SU-DHL-6 (cell line): Measurements from ENCODE around the gene TMEM131.

Experiments
- H2AFZ ChIP-seq: fragments of 200-600 bp; sonication (generic); 2 replicates; pipeline ENCODE4 v1.6.1; 2014; ENCODE audit warnings: low read depth, mild to moderate bottlenecking, moderate library complexity, mixed read lengths, antibody characterized with exemption, low read length; ENCODE audit not compliant: severe bottlenecking
- H3F3A ChIP-seq: fragments of 200-600 bp; shearing (Covaris generic); 2 replicates; pipeline ENCODE4 v1.6.0; 2016; ENCODE audit warnings: antibody characterized with exemption, mild to moderate bottlenecking; ENCODE audit not compliant: insufficient read depth
- H3K27ac ChIP-seq: fragments of 200-600 bp; sonication (generic); 2 replicates; pipeline ENCODE4 v1.5.1; 2016; ENCODE audit warnings: low read depth, mild to moderate bottlenecking, low read length, moderate library complexity, mixed read lengths
- H3K27me3 ChIP-seq: fragments of 200-600 bp; sonication (generic), shearing (Covaris generic); 2 replicates; pipeline ENCODE4 v1.6.0; 2014; ENCODE audit warnings: mild to moderate bottlenecking, low read length
- H3K36me3 ChIP-seq: fragments of 200-600 bp; sonication (generic); 2 replicates; pipeline ENCODE4 v1.6.1; 2014; ENCODE audit warnings: mild to moderate bottlenecking, low read length, mixed read lengths
- H3K4me2 ChIP-seq: fragments of 300-600, 200-600 bp; shearing (Covaris generic), sonication (generic); 2 replicates; pipeline ENCODE4 v1.6.0; 2014; ENCODE audit warnings: low read length, low read depth, mild to moderate bottlenecking; ENCODE audit not compliant: poor library complexity, severe bottlenecking
- H3K4me3 ChIP-seq: fragments of 200-600 bp; sonication (generic); 2 replicates; pipeline ENCODE4 v1.5.1; 2014; ENCODE audit warnings: antibody characterized with exemption, low read length, mild to moderate bottlenecking, mixed read lengths; ENCODE audit not compliant: insufficient read depth, poor library complexity, severe bottlenecking
- H3K79me2 ChIP-seq: fragments of 200-600 bp; sonication (generic); 2 replicates; pipeline ENCODE4 v1.6.1; 2014; ENCODE audit warnings: mild to moderate bottlenecking, low read length, moderate library complexity; ENCODE audit not compliant: insufficient read depth
- H3K9ac ChIP-seq: fragments of 200-600 bp; sonication (generic); 2 replicates; pipeline ENCODE4 v1.7.0; 2014; ENCODE audit warnings: mild to moderate bottlenecking, low read length
- H3K9me2 ChIP-seq: fragments of 200-600 bp; sonication (generic); replicated peaks from 2 replicates; pipeline ENCODE4 v1.6.1; 2014; ENCODE audit warnings: low read length; ENCODE audit not compliant: insufficient read depth
- H3K9me3 ChIP-seq: fragments of 200-600 bp; sonication (generic); 2 replicates; pipeline ENCODE4 v1.6.1; 2014; ENCODE audit warnings: low read length, mixed read lengths; ENCODE audit not compliant: insufficient read depth
- H4K20me1 ChIP-seq: fragments of 200-600 bp; sonication (generic); 2 replicates; pipeline ENCODE4 v1.6.1; 2014; ENCODE audit warnings: low read depth, mild to moderate bottlenecking, antibody characterized with exemption, low read length, moderate library complexity, mixed read lengths
- EZH2phosphoT487 ChIP-seq: fragments of 200-600 bp; sonication (generic), shearing (Covaris generic); conservative IDR thresholded peaks from 2 replicates; pipeline ENCODE4 v1.6.1; 2018; ENCODE audit warnings: mild to moderate bottlenecking, antibody characterized with exemption, low read length, moderate library complexity, mixed read lengths
- TF ChIP-seq, protein P1 (sequence below): fragments of 200-600 bp; sonication (generic); IDR thresholded peaks from one replicate; pipeline ENCODE4 v1.5.1; 2017; ENCODE audit warnings: antibody characterized with exemption, mild to moderate bottlenecking, low read length, moderate library complexity; ENCODE audit not compliant: insufficient read depth, poor library complexity, severe bottlenecking

TMEM131 gene

DNA sequence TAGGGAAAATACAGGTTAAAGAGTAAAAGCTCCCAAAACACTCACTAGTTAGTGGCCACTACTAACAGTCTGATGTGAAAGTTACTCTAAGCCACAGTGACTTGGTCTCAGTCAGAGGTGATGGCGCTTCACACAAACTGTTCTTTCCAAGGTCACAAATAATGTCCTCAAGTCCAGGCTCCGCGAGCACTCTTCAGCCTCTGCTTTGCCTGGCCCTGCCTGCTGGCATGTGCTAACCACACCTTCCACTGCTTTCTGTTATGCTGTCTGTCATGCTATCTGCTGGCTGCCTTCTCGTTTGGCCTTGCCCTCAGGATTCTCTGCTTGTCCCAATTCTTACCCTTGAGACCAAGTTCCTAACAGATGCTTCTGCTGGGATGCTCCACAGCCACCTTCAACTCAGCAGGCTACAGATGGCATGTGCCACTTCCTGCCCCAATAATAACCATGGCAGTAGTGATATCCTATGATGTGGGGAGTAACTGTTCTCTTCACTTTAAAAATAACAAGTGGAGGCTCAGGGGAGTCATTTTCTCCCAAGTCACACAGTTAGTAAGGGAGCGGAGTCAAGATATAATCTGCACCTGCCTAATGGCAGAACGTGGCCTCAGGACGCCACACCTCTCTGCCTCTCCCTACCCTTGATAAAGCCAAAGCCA is 206.6 kb downstream of the TMEM131 start:
- H3K4me2 ChIP-seq = no peak overlapping the region
- no peaks in the 10 kb centered on the region for H3K27me3 ChIP-seq
- H3K4me3 ChIP-seq = no peak overlapping the region
- H3F3A ChIP-seq = no peaks in the 10 kb centered on the region
- no peak overlapping the region for H2AFZ ChIP-seq
- no peak overlapping the region for H3K9ac ChIP-seq
- no peaks in the 10 kb centered on the region for H3K9me3 ChIP-seq
- H3K36me3 ChIP-seq = no peaks in the 10 kb centered on the region
- H3K79me2 ChIP-seq = no peaks in the 10 kb centered on the region
- H3K27ac ChIP-seq = no peak overlapping the region
- H3K9me2 ChIP-seq = no peaks in the 10 kb centered on the region
- H4K20me1 ChIP-seq = no peaks in the 10 kb centered on the region
- TF ChIP-seq EZH2phosphoT487 = no peak
- TF ChIP-seq, protein P1, sequence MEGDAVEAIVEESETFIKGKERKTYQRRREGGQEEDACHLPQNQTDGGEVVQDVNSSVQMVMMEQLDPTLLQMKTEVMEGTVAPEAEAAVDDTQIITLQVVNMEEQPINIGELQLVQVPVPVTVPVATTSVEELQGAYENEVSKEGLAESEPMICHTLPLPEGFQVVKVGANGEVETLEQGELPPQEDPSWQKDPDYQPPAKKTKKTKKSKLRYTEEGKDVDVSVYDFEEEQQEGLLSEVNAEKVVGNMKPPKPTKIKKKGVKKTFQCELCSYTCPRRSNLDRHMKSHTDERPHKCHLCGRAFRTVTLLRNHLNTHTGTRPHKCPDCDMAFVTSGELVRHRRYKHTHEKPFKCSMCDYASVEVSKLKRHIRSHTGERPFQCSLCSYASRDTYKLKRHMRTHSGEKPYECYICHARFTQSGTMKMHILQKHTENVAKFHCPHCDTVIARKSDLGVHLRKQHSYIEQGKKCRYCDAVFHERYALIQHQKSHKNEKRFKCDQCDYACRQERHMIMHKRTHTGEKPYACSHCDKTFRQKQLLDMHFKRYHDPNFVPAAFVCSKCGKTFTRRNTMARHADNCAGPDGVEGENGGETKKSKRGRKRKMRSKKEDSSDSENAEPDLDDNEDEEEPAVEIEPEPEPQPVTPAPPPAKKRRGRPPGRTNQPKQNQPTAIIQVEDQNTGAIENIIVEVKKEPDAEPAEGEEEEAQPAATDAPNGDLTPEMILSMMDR = no peak

DNA sequence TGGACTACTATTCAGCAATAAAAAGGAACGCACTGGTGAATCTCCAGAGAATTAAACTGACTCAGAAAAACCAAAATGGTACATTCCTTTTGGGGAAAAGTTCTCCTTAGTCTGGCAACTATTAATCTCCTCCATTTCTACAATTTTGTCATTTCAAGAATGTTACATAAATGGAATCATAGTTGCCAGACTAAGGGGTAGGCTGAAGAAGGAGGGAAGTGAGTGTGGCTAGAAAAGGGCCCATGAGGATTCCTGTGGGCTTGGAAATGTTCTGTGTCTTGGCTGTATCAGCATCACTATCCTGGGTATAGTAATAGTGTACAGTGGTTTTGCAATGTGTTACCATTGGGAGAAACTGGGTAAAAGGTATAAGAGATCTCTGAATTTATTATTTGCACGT is 209.9 kb downstream of the TMEM131 start:
- no peaks in the 10 kb centered on the region for H3K9me3 ChIP-seq
- no peak overlapping the region for H3K9ac ChIP-seq
- TF ChIP-seq, protein P1 = no peak
- H3K27me3 ChIP-seq = no peaks in the 10 kb centered on the region
- H2AFZ ChIP-seq = no peak overlapping the region
- H3K9me2 ChIP-seq = no peaks in the 10 kb centered on the region
- H3F3A ChIP-seq = no peaks in the 10 kb centered on the region
- no peaks in the 10 kb centered on the region for H3K36me3 ChIP-seq
- no peak overlapping the region for H3K27ac ChIP-seq
- no peak overlapping the region for H3K4me2 ChIP-seq
- no peaks in the 10 kb centered on the region for H3K79me2 ChIP-seq
- H4K20me1 ChIP-seq = no peaks in the 10 kb centered on the region
- H3K4me3 ChIP-seq = no peak overlapping the region

DNA sequence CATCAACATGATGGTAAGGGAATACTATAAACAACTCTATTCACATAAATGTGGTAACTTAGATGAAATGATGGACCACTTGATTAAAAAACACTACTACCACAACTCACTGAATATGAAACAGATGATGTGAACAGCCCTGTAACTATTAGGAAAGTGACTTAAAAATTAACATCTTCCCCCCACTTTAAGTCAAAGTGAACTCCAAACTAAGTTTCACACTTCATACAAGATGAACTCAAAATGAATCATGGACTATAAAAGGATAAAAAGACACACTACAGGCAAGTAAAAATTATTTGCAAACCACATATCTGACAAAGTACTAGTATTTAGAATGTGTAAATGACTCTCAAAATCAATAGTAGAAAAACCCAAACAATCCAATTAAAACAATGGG is 210.8 kb downstream of the TMEM131 start:
- no peaks in the 10 kb centered on the region for H3K9me3 ChIP-seq
- no peaks in the 10 kb centered on the region for H3K9me2 ChIP-seq
- H3K9ac ChIP-seq = no peak overlapping the region
- no peak overlapping the region for H3K4me2 ChIP-seq
- H3K36me3 ChIP-seq = no peaks in the 10 kb centered on the region
- H3K27ac ChIP-seq = no peak overlapping the region
- no peak overlapping the region for H2AFZ ChIP-seq
- TF ChIP-seq, protein P1 = no peak
- no peak for TF ChIP-seq EZH2phosphoT487
- no peak overlapping the region for H3K4me3 ChIP-seq
- H3K27me3 ChIP-seq = no peaks in the 10 kb centered on the region
- no peaks in the 10 kb centered on the region for H3F3A ChIP-seq
- no peaks in the 10 kb centered on the region for H4K20me1 ChIP-seq
- H3K79me2 ChIP-seq = no peaks in the 10 kb centered on the region
